Measurements from ENCODE around the gene IGF2R. TPM values are rescaled to one million over a fixed set of nuclear protein-coding genes. Genes with fewer than 3 reads are reported as not detected.

IGF2R gene
- total and polyA plus RNA-seq, 7 donors: 40.1 to 167 (median 113) TPM

DNA sequence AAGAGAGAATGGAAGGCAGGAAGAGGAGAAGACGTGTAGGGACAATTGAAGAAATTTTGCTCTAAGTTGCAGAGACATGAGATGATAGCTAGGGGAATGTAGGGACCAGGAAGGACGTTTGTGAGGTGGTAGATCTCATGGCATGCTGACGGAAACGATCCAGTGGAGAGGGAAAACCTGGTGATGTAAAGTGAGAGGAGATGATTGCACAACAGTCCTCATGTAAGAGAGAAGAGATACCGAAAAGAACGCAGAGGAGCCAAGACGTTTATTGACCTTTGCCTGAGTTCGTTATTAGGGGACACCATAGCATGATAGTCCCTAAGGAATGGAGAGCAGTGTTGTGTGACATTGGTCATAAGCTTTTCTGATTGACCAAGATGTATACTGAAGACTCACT is 55.3 kb downstream of the IGF2R start:
- peaks cover 0 to 32% of the 10 kb centered on the region in 2 donors for H3K36me3 ChIP-seq (ENCODE audit: insufficient read depth in 1 of 2, low read depth in 1 of 2)
- H3K4me1 ChIP-seq: peaks cover 40% of the 10 kb centered on the region
- WGBS, 3 donors: 34 to 47% (median 41%) methylated on average over 8 of the region's 8 CpGs
- no peaks in the 10 kb centered on the region for H3K27me3 ChIP-seq (ENCODE audit: insufficient read depth in 3 of 3, low read length in 2 of 3)
- TF ChIP-seq CTCF (IDR thresholded peaks at IDR 0.05): no peak
- intact Hi-C loops (cut with DNase I): no loop called here
- peak; percentile 78 to 84 (median 80) for ATAC-seq
- H3K9me3 ChIP-seq: no peaks in the 10 kb centered on the region
- H3K4me3 ChIP-seq: no peak overlapping the region
- H3K27ac ChIP-seq: peak overlapping the region; percentile 64
- no peak for DNase-seq

- intact Hi-C loops (cut with DNase I): loop anchor here (2.0 to 5.0 kb wide), 2 partner anchors 45 to 54 kb away; no protein-coding TSS in a partner anchor
- Histone ChIP-seq H3K4me1 (peaks cover 65% of the 10 kb centered on the region), H3K27me3 (ENCODE audit: insufficient read depth in 3 of 3, low read length in 2 of 3) (no peaks in the 10 kb centered on the region), H3K27ac (peak overlapping the region; percentile 80), H3K9me3 (no peaks in the 10 kb centered on the region), H3K4me3 (no peak overlapping the region), H3K36me3 (ENCODE audit: insufficient read depth in 1 of 2, low read depth in 1 of 2) (peaks cover 3 to 42% of the 10 kb centered on the region in 2 donors)
- ATAC-seq: peak; percentile 22 to 48 (median 40)
- peak in 1 of 2 donors; percentile 71 for DNase-seq
- WGBS, 3 donors: 37 to 53% (median 40%) methylated on average over 11 of the region's 11 CpGs
- no peak for TF ChIP-seq CTCF (IDR thresholded peaks at IDR 0.05)
Measured at GRCh38 chr6:160027076-160027475, 58.2 kb downstream of the IGF2R start.

- Histone ChIP-seq H3K9me3 (no peaks in the 10 kb centered on the region), H3K4me1 (peaks cover 61% of the 10 kb centered on the region), H3K27me3 (ENCODE audit: insufficient read depth in 3 of 3, low read length in 2 of 3) (no peaks in the 10 kb centered on the region), H3K27ac (peak overlapping the region; percentile 80), H3K36me3 (ENCODE audit: insufficient read depth in 1 of 2, low read depth in 1 of 2) (peaks cover 3 to 51% of the 10 kb centered on the region in 2 donors), H3K4me3 (no peak overlapping the region)
- ATAC-seq (no peak), DNase-seq (no peak)
- intact Hi-C loops (cut with DNase I): loop anchor here (2.0 to 5.0 kb wide), 2 partner anchors 46 to 55 kb away; no protein-coding TSS in a partner anchor
- no peak for TF ChIP-seq CTCF (IDR thresholded peaks at IDR 0.05)
- 84 to 85% (median 84%) methylated on average over 10 of the region's 10 CpGs for WGBS, 3 donors
Measured at GRCh38 chr6:160027931-160028330, 59.0 kb downstream of the IGF2R start.

DNA sequence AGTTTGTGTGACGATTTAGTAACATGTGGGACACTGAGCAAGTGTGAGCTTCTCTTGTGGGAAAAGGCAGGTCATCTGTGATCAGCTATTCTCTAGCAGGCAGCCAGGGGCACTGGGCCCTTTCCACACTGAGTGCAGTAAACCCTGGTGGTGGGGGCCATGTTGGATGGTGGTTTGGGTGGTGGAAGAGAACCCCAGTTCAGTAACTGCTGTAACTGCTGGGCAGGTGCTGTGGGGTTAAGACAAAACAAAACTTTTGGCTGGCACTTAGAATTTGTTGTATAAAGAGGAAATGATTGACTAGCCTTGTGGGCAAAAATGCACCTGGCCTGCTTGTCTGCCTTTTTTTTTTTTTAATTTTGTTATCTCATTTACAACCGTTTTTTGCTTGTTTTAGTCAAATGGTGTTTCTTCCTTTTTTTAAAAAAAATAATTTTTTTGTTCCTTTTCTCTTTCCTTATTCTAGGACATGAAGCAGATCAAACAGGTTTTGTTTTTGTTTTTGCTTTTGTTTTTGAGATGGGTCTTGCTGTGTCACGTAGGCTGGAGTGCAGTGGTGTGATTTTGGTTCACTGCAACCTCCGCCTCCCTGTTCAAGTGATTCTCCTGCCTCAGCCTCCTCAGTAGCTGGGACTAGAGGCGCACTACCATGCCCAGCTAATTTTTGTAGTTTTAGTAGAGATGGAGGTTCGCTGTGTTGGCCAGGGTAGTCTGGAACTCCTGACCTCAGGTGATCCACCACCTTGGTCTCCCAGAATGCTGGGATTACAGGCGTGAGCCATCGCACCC is 59.8 kb downstream of the IGF2R start:
- ATAC-seq (no peak), DNase-seq (no peak)
- Histone ChIP-seq H3K27me3 (ENCODE audit: insufficient read depth in 3 of 3, low read length in 2 of 3) (no peaks in the 10 kb centered on the region), H3K9me3 (no peaks in the 10 kb centered on the region), H3K4me1 (peaks cover 56% of the 10 kb centered on the region), H3K27ac (peak overlapping the region; percentile 80), H3K4me3 (no peak overlapping the region), H3K36me3 (ENCODE audit: insufficient read depth in 1 of 2, low read depth in 1 of 2) (peaks cover 3 to 58% of the 10 kb centered on the region in 2 donors)
- intact Hi-C loops (cut with DNase I): loop anchor here in 1 of 2 donors (5.0 kb wide), 1 partner anchor 46 kb away; no protein-coding TSS in a partner anchor
- 87 to 91% (median 87%) methylated on average over 8 of the region's 8 CpGs for WGBS, 3 donors
- no peak for TF ChIP-seq CTCF (IDR thresholded peaks at IDR 0.05)
